ENCODE results near the gene PCSK6.
"Not testable (repeated sequence)": the region's sequence is repeated elsewhere in the genome, so short reads cannot be mapped to it uniquely, and the experiment has no call there.

Gene PCSK6

DNA sequence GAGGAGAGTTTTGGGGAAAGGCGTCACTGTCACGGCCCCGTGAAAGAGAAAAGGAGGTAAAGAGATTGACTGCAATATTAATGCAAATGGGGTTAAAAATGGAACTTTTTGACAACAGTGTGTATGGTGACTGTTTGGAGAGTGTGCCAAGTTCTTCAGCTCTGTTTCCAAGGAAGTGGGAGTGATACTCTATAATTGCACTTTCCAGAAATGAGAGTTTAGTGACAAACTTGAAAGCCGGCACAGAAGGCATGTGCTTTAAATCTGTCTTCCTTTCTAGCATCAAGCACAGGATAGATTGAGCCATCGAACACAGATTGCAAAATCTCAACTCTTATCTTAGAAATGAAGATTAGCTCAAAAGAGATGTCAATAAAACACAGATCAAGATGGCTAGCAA is 142.6 kb downstream of the PCSK6 start:
- H3K9me3 Mint-ChIP-seq, result no peaks in the 10 kb centered on the region
- H3K4me3 Mint-ChIP-seq, result no peak overlapping the region
- H3K27ac Mint-ChIP-seq, result no peak overlapping the region
- DNase-seq (ENCODE audit: low spot score in 2 of 2) (no peak), ATAC-seq (no peak)
- no peaks in the 10 kb centered on the region for H3K36me3 Mint-ChIP-seq
- no peaks in the 10 kb centered on the region for H3K4me1 Mint-ChIP-seq

DNA sequence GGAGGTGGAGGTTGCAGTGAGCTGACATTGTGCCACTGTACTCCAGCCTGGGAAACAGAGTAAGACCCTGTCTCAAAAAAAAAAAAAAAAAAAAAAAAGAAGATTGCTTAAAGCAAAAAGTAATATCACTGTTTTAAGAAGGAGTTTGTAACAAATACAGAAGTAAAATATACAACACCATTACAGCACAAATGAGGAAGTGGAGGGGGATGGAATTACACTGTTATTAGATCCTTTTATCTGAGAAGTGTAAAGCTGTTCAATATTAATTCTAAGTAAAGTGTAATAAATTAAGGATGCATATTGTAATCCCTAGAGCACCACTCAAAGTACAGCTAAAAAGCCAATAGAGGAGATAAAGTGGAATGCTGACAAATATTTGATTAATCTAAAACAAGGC is 147.5 kb downstream of the PCSK6 start:
- H3K4me3 Mint-ChIP-seq, result no peak overlapping the region
- ATAC-seq (no peak), DNase-seq (ENCODE audit: low spot score in 2 of 2) (no peak)
- H3K36me3 Mint-ChIP-seq, result no peaks in the 10 kb centered on the region
- H3K27ac Mint-ChIP-seq, result no peak overlapping the region
- H3K4me1 Mint-ChIP-seq, result no peaks in the 10 kb centered on the region
- peaks cover 2% of the 10 kb centered on the region for H3K9me3 Mint-ChIP-seq

DNA sequence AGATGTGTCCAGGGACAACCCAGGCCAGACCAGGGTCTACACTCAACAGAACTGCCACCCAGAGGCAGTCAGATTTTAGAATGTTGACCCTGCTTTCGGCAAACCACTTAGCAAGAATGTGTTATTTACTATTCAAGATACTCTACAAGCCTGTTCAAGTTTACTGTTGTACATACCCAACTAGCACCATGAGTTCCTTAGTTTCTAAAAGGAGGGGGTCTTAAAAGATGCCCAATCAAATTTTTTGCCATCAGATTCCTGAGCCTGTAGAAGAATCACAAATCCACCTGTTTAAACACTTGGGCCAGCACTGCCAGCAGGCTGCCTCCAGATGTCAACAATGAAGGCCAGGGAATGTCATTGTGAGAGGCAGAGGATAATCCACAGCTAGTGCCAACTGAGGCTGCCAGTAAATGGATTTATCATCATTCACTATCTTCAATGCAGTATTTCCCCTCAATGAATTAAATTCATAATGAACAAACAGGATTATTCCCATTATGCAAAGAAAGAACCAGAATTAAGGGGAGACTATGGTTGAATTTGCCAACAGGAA is 150.9 kb downstream of the PCSK6 start:
- Mint-ChIP-seq H3K9me3 (peaks cover 6% of the 10 kb centered on the region), H3K4me3 (no peak overlapping the region), H3K4me1 (peaks cover 6% of the 10 kb centered on the region), H3K27ac (no peak overlapping the region), H3K36me3 (no peaks in the 10 kb centered on the region)
- no peak for ATAC-seq
- DNase-seq (ENCODE audit: low spot score in 2 of 2), result no peak

DNA sequence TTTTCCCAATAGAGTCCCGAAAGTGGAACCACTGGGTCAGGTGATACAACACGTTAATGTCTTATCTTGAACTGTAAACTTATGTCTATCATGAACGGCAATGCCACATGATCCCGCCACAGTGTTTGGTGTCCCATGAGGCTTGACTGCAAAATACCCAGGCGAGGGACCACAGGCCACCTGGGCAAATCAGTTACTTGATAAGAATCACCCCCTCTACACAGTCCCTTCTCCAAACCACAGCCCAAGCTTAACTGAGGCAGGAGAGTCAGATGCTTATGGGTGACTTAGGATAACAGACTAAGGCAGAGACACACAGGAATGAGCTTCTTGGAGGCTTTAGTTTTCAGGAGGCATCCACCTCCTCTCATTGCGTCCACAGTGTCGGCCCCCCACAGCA is 151.5 kb downstream of the PCSK6 start:
- H3K9me3 Mint-ChIP-seq, result peaks cover 10% of the 10 kb centered on the region
- no peak for DNase-seq (ENCODE audit: low spot score in 2 of 2)
- no peak overlapping the region for H3K4me3 Mint-ChIP-seq
- H3K4me1 Mint-ChIP-seq, result peaks cover 12% of the 10 kb centered on the region
- no peaks in the 10 kb centered on the region for H3K36me3 Mint-ChIP-seq
- H3K27ac Mint-ChIP-seq, result no peak overlapping the region
- ATAC-seq, result no peak

DNA sequence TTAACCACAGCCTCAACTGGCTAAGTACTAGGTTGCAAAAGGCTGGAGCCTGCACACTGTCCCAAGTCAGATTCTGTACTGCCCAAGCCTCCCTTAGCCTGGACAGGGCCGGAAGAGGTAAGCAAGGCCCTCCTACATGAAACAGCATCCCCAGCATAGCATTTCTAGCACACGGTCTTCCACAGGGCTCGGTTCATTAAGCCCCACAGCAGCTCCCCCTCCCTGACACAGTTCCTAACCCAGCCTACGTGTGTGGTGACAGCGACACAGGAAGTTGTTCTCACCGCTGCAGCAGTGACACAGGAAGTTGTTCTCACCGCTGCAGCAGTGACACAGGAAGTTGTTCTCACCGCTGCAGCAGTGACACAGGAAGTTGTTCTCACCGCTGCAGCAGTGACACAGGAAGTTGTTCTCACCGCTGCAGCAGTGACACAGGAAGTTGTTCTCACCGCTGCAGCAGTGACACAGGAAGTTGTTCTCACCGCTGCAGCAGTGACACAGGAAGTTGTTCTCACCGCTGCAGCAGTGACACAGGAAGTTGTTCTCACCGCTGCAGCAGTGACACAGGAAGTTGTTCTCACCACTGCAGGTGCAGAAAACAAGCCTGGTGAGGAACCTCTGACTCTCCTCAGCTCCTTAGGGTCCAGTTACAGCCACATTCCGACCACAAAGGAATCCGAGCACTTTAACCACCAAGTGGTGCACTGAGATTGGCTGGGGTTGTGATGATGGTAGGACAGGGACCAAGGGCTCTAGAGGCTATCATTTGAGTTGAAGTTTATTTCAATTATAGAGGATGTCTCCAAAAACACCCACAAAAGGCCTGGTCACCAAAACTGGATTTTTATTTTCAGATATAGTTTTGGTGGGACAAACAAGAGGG is 155.4 kb downstream of the PCSK6 start:
- H3K36me3 Mint-ChIP-seq, result not testable (repeated sequence)
- H3K9me3 Mint-ChIP-seq, result peaks cover 16% of the 10 kb centered on the region
- ATAC-seq (peak; percentile 94), DNase-seq (ENCODE audit: low spot score in 2 of 2) (peak; percentile 18 to 66)
- peaks cover 14% of the 10 kb centered on the region for H3K4me1 Mint-ChIP-seq
- peak overlapping the region; percentile 88 for H3K27ac Mint-ChIP-seq
- peak overlapping the region; percentile 48 for H3K4me3 Mint-ChIP-seq

DNA sequence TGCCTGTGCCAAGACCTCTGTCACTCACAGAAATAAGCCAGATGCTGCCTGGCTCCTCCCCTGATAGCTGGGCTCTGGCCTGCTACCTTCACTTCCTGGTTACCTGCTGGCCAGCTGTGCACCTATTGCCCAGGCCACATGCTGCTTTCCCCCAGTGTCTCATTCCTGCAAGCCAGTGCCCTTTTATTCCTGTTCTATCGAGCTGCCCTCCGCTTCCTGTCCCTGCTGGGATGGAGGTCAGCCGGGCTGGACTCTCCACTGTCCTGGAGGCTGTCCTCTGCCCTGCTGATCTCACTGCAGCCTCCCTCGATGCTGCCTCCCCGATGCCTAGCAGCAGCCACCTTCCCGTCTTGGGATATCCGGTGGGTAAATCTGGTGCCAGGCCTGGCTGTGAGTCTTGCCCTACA is 157.4 kb downstream of the PCSK6 start:
- ATAC-seq (no peak), DNase-seq (ENCODE audit: low spot score in 2 of 2) (no peak)
- H3K4me1 Mint-ChIP-seq, result peaks cover 14% of the 10 kb centered on the region
- peaks cover 13% of the 10 kb centered on the region for H3K9me3 Mint-ChIP-seq
- no peak overlapping the region for H3K4me3 Mint-ChIP-seq
- H3K27ac Mint-ChIP-seq, result no peak overlapping the region
- no peaks in the 10 kb centered on the region for H3K36me3 Mint-ChIP-seq

DNA sequence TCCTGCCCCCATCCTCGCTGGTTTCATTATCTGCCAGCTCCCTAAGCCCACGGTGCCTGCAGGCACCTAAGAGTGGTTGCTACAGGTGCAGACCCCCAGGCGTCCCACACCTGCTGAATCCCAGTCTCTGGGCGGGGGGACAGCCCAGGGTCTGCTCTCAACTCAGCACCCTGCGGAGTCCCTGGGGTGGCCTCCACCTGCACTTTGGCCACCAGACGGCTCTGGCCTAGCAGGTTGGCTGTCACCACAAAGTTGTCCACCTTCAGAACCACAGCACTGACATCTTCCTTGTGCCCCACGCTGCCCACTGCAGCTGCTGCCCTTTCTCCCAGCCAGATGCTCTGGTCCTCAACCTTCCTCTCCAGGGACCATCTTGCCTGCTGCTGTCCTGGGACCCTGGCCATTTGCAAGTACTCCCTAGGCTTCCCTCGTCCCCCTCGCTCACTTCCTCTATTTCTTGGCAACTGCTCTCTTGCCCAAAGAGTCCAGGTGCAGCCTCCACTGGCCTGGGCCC is 159.6 kb downstream of the PCSK6 start:
- Mint-ChIP-seq H3K9me3 (peaks cover 10% of the 10 kb centered on the region), H3K36me3 (no peaks in the 10 kb centered on the region), H3K27ac (peak overlapping the region; percentile 15), H3K4me1 (peaks cover 14% of the 10 kb centered on the region), H3K4me3 (no peak overlapping the region)
- DNase-seq (ENCODE audit: low spot score in 2 of 2) (no peak), ATAC-seq (no peak)

DNA sequence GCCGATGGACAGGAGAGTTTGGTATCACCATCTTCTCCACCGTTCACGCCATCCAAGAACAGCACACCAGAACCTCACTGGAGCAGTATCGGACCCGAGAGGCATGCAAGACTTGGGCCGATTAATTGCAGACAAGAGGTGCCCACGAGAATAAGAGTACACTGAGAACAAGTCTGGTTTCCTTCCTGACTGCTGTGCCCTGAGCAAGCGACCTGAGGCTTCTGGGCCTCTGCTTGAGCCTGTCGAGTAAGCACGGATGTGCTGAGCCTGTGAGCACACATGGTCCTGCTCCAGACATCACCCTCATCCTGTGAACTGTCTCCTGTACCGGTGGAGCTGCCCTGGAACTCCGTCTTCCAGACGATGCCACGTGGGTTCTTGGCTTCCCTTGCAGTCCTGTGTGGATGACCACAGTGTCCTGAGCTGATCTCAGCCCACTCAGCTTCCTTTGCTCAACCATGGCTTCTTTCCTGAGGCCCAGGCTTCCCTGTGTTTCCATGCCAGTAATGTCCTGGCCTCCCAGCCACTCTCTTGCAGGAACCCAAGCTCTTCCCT is 160.1 kb downstream of the PCSK6 start:
- Mint-ChIP-seq H3K4me1 (peaks cover 14% of the 10 kb centered on the region), H3K4me3 (no peak overlapping the region), H3K36me3 (no peaks in the 10 kb centered on the region), H3K9me3 (peaks cover 10% of the 10 kb centered on the region), H3K27ac (peak overlapping the region; percentile 15)
- ATAC-seq (no peak), DNase-seq (ENCODE audit: low spot score in 2 of 2) (no peak)

DNA sequence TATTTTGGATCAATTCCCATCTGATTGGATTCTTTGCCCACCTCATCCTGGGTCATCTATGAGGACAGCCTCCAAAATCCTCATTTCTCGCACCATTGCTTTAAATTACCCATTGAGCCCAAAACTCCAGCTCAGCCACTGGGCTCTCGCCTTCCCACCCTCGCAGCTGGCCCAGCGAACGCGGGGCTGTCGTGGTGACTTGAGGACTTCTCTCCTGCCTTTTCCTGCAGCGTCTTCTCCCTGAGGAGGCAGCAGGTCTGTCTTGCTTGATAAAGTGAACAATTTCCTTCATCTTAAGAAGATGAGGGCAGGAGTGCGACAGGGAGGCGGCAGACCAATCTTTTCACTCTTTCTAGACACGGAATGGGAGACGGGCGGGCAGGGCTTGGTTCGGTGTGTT is 161.5 kb downstream of the PCSK6 start:
- Mint-ChIP-seq H3K4me1 (peaks cover 2% of the 10 kb centered on the region), H3K36me3 (no peaks in the 10 kb centered on the region), H3K9me3 (peaks cover 6% of the 10 kb centered on the region), H3K27ac (no peak overlapping the region), H3K4me3 (no peak overlapping the region)
- ATAC-seq (no peak), DNase-seq (ENCODE audit: low spot score in 2 of 2) (no peak)

DNA sequence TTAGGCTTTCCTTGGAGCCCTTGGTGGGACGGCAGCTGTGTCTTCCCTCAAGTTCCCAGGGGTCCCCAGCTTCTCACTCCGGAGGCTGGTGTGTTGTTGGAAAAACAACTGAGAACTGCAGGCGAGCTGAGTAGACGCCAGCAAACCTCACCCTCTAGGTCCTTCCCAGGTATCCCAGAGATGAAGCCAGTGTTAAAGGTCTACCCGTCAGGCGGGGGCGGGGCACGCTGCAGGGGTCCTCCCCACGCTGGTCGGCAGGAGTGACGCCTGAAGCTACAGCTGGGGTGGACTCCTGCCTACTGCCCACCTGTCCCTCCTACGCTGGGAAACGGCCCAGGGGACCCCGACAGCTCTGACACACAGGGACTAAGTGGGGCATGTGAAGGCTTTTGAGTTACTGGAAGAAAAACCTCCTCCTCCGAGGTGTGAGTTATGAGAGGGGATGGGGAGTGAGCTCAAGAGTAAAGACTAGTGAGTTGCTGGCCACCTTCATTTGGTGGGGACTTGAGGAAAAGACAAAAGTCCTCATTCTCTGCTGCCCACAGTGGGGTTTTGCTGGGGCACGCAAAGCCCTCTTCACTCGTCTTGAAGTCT is 162.3 kb downstream of the PCSK6 start:
- DNase-seq (ENCODE audit: low spot score in 2 of 2), result no peak
- Mint-ChIP-seq H3K27ac (no peak overlapping the region), H3K9me3 (peaks cover 3% of the 10 kb centered on the region), H3K4me3 (no peak overlapping the region), H3K36me3 (no peaks in the 10 kb centered on the region), H3K4me1 (no peaks in the 10 kb centered on the region)
- no peak for ATAC-seq

DNA sequence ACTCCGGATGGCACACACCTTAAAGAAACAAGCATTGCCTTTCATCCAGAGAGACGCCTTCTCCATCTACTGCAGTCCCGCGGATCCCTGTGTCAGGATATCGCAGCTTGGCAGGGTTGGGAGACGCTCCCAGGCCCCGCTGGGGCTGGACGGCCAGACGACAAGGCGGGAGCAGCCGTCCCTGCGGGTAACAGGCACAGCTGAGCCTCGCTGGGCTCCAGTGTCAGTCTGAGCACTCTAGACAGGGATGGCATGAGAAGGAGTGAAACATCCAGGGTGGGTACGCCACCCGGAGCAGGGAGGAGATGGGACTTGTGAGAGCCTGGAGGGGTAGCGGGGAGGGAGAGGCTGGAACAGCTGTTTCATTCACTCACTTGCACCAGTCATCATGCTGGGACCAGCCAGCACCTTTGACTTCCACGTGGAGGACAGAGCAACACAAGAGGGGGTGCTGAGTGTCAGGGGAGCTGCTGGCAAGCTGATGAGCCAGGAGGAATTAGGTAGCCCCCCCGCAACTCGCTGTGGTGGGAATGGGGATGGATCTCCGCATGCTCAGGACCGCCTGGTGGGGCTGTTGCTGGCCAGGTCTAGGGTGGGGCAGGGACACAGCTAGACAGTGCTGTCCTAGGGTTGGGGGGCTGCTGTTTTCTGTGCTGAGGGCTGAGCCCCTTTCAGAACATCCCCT is 162.9 kb downstream of the PCSK6 start:
- no peak for ATAC-seq

DNA sequence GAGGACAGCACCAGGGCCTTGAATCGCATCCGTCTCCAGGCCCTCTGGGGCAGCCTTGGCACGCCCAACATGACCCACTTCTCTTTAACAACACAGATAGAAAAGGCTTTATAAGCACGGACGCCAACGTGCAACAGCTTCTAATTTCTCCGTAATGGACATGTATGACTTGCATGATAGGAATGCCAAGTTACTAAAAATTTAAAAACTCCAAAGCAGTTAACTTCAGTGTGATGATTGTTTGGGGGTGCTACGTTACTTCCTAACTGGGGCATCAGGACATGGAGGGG is 163.5 kb downstream of the PCSK6 start:
- Mint-ChIP-seq H3K27ac (no peak overlapping the region), H3K4me1 (peaks cover 4% of the 10 kb centered on the region)

More for the DNA sequence above, 162.9 kb downstream of the PCSK6 start:
- H3K4me3 Mint-ChIP-seq, result no peak overlapping the region
- H3K9me3 Mint-ChIP-seq, result no peaks in the 10 kb centered on the region
- no peak overlapping the region for H3K27ac Mint-ChIP-seq
- H3K4me1 Mint-ChIP-seq, result no peaks in the 10 kb centered on the region
- no peak for DNase-seq (ENCODE audit: low spot score in 2 of 2)
- H3K36me3 Mint-ChIP-seq, result no peaks in the 10 kb centered on the region

DNA sequence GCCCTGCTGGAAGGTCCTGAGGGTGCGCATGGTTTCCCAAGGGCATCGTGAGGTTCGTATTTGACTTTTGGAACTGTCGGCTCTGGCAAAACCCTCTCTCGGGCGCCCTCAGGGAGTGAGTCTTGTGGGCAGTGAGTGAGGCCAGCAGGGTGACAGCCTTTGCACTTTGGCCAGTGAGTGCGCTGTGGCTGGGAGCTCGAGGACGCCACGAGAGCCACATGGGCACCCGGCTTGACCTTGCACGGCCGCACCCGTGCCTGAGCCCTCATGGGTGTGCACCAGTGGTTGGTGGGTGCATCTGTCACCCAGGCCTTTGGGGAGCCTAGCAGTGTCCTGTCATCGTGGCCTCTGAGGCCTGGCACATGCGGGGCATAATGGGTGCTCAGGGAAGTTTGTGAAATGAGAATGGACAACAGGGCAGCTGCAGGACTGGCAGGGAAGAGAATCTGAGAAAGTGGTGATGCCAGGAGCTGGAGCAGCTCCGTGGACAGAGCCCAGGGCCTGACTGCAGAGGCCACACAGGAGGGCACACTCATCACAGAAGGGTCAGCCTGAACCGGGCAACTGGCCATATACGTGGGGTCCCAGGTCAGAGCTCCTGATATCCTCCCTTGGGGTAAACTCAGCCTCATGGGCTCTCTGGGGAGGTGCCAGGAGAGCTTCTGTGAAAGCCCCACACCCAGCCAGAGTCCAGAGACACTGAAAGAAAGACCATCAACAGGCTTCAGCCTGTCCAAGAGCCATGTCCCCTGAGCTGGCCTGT is 164.1 kb downstream of the PCSK6 start:
- H3K9me3 Mint-ChIP-seq, result peaks cover 2% of the 10 kb centered on the region
- DNase-seq (ENCODE audit: low spot score in 2 of 2) (no peak), ATAC-seq (no peak)
- no peak overlapping the region for H3K27ac Mint-ChIP-seq
- H3K4me1 Mint-ChIP-seq, result peaks cover 9% of the 10 kb centered on the region
- H3K36me3 Mint-ChIP-seq, result no peaks in the 10 kb centered on the region
- no peak overlapping the region for H3K4me3 Mint-ChIP-seq

More for the DNA sequence above, 163.5 kb downstream of the PCSK6 start:
- H3K4me3 Mint-ChIP-seq, result no peak overlapping the region
- peaks cover 2% of the 10 kb centered on the region for H3K9me3 Mint-ChIP-seq
- DNase-seq (ENCODE audit: low spot score in 2 of 2) (no peak), ATAC-seq (no peak)
- no peaks in the 10 kb centered on the region for H3K36me3 Mint-ChIP-seq

DNA sequence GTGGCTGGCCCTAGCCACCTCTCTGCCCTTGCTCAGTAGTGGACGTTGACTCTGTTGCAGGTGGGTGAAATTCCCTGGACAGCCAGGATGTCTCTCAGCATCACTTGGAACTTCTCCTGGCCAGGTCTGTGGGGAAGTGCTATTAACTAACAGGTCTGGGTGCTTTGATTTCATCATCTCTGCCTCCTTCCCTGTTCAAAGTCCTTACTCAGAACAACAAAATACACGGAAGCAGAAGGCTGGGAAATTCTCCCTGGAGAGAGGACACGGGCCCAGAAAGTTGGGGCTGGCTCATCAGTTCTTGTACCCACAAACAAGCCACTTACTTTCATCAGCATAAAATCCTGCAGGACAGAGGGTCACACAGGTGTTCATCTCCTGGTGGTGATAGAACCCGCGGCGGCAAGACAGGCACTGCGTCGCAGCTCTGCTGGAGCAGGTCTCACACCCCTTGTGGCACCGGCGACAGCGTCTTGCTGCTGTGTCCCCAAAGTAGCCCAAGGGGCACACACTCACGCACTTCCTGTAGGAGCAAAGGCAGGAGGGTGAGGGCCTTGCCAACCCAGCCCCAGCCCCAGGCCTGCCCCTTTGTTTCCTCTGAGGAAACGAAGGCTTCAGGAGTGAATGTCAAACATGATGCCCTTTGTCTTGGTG is 164.9 kb downstream of the PCSK6 start:
- ATAC-seq (no peak), DNase-seq (ENCODE audit: low spot score in 2 of 2) (no peak)
- Mint-ChIP-seq H3K9me3 (peaks cover 2% of the 10 kb centered on the region), H3K36me3 (no peaks in the 10 kb centered on the region), H3K4me1 (peaks cover 13% of the 10 kb centered on the region), H3K4me3 (no peak overlapping the region), H3K27ac (no peak overlapping the region)

All from stimulated activated effector memory CD8-positive, alpha-beta T cell treated with anti-CD3 and anti-CD28 coated beads, Interleukin-12 subunit alpha, Interleukin-12 subunit beta, amount 100 ng/mL, for 72 hours (primary cell).